DMS 273 treated with DMSO at 0.1 percent for 48 hours (cell line): ENCODE results near the gene IFRD2.
"Not testable (repeated sequence)": the region's sequence is repeated elsewhere in the genome, so short reads cannot be mapped to it uniquely, and the experiment has no call there.

ENCODE experiments used
- DNase-seq: peaks from one replicate; lab custom pipeline; 2025; lab: John Stamatoyannopoulos, UW

IFRD2 gene

DNA sequence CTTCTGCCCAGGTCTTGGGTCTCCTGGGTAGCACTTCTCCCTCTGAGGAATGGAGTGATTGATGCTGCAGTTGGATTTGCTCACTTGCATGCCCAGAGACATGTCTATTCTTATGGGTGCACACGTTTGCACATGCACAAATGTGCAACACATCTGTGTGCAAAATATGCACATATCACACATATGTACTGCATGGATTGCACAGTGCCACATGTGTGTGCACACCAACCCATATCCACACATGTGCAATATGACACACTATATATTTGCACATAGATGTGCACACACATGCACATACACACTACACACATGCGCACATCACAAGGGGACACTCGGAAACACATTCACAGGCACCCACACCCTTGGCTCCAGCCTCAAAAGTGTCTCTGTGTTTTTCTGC, 24.0 kb downstream of the IFRD2 start:
- no peak for DNase-seq

DNA sequence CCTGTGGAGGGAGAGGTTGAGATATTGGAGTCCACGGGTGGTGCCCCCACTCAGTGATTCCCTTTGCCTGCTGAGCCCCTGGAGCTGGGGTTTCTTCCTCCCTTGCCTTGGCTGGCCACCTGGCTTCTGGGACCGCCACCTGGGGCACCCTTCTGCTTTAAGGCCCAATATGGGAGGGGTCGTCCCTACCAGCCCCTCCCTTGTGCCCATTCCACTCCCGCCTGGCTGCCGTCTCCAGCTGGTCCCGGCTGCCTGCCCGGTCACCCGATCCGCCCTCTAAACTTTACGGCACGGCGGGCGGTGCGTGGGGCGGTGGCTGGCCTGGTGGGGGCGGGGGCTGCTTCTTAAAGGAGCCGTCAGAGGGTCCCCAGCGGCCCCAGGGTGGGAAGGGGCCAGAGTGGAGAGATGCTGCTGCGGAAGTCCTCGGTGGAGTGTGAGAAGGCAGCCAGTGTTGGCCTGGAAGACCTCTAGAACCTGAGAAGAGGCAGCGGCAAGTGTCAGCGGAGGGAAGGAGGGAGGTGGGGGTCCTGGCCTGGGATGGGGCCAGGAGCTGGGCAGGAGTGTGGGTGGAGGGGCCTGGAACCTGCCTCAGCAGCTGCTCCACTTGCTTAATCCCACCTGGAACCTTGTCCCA, 24.8 kb downstream of the IFRD2 start:
- DNase-seq = no peak

DNA sequence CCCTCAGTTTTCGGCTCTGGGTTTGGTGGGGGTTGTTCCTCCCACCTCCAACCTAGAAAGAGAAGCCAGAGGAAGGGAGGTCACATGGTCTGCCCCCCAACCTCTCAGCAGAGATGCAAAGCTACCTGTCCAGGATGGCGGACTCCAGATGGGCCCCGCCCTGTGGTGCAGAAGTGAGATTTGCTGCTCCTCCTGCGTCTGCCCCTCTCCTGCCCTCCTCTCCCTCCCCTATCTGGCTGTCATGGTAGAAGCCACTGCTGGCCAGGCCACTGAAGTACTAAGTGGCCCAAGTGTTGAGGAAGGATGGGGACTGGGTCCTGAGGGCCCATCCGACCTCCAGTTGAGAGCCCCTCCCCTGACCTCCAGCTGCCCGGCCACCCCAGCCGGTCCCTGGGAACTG, 25.4 kb downstream of the IFRD2 start:
- DNase-seq = no peak

DNA sequence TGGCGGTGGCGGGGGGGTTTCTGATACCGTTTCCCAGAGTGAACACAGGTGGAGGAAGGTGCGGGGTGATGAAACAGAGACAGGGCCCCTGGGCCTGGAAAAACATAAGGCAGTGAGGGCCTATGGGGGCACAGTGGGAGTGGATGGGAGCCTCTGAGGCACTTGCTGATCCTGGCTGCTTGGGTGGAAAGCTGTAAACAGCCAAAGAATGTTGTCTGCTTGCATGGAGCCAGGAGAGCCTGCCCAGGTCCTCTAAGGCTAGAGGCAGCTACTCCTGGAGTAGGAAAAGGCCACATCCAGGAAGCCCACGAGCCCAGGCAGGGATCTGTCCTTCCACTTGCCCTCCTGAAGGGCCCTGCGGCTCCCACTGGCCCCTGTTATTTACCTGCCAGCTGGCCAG, 26.2 kb downstream of the IFRD2 start:
- DNase-seq = no peak

DNA sequence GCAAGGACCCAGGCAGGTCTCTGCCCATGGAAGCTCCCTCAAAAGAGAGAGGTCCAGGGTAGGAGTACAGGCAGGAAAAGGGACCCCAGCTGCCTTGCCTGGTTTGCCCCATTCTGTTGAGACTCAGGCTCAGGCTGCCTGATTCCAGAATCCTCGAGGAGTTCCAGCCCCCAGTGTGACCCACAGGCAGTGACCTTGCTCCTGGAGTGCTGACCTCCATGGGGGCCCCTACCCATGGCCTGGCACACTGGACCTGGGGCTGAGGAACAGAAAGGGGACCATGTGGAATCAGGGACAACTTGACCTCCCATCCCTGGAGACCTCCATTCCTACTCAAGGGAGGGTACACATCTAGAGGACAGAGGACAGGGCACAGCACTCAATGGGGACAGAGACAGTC, 26.7 kb downstream of the IFRD2 start:
- DNase-seq = no peak

DNA sequence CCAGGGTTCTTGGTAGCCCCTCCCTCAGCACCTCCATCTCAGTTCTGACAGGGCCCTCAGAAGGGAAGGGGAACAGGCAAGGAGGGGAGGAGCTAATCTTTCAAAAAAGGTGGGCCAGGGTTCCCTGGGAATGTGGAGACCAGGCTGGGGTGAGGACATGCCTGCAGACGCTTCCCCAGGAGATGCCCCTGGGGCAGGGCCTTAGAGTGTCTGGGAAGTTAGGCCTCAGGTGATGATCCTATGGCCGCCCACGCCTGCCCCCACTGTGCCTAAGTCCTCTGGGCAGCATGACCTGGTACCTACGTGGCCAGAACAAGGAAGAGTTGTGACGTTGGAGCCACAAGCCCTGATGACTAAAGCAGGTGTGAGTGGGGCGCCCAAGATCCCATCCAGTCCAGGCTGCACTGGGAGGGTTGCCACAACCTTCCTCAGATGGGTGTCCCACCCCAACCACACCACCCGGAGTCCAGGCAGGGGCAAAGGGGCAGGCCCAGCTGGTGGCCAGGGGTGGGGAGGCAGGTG, 27.2 kb downstream of the IFRD2 start:
- no peak for DNase-seq

DNA sequence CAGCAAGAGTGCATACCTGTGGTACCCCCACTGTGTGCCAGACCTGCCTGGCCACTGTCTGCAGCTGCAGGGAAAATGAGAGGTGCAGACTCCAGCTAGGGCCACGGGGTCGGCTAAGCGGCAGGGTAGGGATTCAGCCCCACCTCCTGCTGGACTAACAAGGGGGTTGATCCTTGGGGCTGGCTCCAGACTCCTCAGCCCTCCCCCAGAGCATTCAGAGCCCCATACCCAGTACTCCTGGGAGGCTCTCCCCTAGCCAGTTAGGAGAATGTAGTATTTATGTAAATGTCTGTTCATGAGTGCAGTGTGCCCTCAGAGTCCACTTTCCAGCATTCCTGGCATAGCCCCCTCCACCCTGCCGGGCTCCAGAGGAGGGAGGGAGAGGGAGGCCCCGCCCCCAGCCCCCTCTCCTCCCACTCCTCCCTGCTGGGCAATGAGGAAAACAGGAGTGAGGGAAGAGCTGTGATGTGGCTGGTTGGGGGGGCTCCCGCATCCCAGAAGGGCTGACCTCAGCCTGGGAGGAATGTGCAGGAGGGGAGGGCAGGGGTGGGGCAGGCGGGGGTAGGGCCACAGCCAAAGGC, 27.8 kb downstream of the IFRD2 start:
- DNase-seq = no peak

DNA sequence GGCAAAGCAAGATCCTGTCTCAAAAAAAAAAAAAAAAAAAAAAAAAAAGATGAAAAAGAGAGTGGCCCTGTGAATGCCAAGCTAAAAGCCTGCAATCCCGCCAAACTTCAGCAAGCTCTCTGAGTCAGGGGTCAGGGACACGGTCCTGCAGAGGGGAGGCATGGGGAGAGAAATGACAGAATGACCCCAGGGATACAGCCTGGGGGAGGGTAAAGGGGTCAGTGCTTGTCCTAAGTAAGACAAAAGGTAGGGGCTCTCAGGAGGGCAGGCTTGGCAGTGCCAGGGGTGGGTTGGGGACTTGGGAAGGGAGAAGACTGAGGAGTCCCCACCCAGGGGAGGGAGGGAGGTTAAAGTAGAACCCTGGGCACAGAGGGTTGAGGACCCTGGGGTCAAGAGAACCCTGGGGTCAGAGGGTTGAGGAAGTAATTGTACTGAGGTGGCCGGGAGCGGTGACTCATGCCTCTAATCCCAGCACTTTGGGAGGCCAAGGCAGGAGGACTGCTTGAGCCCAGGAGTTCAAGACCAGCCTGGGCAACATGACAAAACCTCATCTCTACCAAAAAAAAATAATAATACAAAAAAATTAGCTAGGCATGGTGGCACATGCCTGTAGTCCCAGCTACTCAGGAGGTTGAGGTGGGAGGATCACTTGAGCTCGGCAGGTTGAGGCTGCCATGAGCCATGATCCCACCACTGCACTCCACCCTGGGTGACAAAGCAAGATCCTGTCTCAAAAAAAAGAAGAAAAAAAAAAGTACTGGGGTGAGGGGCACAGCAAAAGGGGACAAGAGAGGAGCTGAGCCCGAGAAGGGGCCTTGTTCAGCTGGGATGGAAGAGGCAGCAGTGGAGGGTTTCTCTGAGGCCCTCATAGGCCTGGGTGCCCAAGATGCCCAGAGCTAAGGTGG, 28.5 kb downstream of the IFRD2 start:
- DNase-seq = no peak

DNA sequence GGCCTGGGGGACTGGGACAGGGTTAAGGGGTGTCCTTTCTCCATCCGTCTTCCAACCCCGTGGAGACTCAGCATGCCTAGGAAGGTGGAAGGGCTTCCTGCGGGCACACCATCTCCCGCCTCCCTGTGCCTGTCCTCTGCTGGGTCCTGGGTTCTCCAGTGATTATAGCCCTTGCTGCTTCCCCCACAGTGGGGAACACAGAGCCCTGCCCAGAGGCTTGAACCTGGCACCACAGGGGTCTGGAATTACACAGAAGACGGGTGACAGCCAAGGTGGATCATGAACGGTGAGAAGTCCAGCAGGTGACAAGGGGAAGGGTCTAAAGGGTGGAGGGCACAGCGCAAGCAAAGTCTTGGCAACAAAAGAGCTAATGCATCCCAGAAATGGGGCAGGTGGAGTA, 29.5 kb downstream of the IFRD2 start:
- DNase-seq = no peak

DNA sequence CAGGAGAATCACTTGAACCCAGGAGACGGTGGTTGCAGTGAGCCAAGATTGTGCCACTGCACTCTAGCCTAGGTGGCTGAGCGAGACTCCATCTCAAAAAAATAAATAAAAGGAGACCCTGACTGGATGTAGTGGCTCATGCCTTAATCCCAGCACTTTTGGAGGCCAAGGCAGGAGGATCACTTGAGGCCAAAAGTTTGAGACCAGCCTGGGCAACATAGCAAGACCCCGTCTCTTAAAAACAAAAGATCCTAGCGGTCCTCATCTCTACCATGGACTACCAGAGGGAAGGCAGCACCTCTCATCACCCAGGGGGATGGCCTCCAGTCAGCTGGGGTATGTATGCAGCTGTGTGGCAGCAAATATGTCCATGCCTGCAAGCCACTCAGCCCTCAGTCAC, 30.0 kb downstream of the IFRD2 start:
- DNase-seq = not testable (repeated sequence)

DNA sequence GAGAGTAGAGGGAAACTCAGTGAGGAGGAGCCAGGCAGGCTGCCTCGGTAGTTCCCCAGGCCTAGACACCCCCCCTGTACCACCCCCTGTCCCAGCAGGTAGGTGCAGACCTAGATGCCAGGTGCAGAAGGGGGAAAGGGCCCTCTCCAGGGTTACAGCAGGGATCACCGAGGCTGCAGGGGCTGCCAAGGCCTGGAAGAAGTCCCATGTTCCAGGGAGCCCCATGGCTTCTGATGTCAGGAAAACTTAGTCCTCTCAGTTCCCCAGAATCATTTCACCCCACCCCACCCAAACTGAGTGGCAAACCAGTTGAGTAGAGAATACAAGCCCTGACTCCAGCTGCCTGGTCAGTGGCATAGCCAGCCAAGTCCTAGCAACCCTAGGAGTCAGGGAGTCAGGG, 30.7 kb downstream of the IFRD2 start:
- DNase-seq = no peak

DNA sequence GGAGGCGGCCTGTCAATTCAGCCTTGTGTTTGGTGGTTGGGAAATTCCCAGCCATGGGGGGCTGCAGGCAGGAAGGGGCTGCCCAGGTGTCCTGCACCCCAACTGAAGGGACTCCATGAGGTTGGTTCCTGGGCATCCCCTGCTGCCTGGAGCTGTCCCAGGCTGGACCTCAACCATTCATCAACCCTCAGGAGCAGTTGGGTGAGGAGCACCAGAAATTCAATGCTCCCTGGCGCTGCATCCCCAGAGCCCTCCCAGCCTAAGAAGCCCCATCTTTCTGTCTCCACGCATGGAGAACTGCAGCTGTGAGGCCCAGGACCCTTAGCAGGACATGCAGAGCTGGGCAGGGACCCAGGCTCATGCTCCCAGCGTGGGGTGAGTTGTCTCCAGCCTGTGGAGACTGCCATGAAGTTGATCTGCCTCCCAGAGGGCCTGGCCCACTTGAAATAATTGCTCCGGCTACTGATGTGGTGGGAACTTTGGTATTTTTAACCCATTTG, 31.2 kb downstream of the IFRD2 start:
- DNase-seq = no peak

DNA sequence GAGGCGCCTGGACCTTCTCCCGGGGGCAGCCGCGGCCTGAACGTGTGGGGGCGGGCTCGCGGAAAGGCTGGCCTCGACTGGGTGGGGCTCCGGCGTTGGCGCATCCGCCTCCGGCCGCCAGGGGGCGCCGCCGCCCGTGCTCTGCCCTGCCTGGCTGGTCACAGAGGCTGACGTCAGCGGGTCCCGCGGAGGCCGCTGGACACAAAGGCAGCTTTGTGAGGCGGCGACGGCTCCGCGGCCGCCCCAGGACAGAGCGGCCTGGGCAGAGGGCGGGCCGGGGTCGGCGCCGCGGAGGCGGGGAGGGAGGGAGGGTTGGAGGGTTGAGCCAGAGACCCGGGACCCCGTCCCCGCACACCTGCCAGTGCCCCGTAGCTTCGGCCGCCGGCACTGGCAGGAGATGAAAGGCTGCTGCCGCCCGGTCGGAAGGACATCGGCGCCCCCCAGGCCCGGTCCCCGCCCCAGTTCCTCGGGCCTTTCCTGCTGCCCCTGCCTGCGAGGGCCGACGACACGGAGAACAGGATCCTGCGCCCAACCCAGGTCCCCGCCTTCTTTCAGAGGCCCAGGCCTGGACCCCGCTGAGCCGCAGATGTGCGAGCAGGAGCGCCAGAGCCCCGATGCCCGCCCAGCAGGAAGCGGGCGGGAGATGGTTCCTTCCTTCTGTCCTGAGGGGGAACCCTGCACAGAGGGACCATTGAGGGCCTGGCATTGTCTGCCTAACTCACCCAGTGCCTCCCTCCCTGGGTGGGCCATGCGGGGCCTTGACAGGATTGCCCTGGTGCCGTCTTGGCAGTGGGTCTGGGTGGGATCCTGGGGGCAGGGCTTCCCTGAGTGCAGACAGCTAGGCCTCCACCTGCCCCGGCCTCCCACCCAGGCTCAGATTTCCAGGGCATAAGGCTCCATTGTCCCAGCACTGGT, 31.9 kb downstream of the IFRD2 start:
- DNase-seq = no peak

DNA sequence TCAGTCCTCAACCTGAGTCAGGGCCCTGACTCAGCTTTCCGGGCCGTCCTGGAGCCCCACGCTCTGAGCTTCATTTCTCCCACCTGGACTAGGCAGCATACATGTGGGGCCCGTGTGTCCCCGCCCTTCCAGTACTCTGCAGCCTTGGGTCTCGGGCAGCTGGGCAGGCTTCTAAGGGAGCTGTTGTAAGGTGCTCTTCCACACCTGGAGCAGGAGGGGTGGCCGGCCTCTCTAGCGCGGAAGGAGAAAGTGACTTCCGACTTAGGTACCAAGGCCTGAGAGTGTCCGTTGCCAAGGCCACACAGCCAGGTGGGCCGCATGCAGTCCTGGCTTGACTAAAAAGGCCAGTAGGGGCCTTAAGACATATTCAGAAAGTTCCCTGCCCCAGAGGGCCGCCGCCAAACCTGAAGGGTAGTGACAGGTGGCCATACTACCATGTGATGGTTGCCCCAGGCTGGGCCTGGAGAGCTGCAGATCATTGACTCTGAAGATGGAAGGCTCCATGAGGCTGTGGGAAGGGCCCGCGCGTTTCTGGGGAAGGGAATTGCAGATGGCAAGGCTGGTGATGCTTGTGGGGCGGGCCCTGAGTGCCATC, 32.7 kb downstream of the IFRD2 start:
- no peak for DNase-seq

DNA sequence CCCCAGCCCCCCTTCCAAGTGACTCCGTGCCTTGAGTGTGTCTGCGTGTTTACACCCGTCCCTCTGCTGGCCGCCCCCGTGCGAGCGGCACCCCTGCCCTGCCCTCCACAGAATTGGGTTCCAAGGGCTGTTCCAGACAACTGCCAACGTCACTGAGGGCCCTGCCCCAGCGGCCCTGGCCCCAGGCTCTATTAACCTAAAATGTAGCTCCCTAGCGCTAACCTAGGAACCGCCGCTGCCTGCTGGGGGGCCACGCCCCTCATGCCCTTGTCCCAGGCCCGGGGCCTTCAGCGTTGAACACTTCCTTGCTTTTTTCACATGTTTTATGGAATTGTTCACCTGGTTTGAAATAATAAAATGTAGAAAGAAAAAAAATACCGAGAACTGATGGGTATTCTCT, 33.2 kb downstream of the IFRD2 start:
- no peak for DNase-seq

DNA sequence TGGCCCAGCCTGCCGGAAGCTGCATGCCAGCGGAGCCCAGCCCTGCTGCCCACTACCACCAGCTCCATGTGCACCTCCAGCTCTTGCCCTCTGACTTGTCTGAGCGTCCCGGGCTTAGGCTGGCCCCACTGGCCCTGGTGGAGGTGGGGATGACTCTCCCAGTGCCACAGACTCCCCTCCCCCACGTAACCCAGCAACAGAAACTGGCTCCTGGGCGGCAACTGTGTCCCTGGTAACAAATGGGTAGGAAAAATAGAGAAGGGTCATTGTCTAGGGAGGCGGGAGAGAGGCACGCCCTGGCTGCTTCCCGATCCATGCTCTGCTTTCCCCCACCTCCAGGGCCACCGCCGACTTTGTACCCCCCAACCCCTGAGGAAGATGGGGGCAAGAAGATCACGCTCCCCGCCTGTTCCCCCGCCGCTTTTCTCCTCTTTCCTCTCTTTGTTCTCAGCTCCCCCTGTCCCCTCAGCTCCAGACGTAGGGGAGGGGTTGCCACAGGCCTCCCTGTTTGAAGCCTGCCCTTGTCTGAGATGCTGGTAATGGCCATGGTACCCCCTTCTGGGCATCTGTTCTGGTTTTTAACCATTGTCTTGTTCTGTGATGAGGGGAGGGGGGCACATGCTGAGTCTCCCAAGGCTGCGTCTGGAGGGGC, 34.1 kb downstream of the IFRD2 start:
- no peak for DNase-seq

DNA sequence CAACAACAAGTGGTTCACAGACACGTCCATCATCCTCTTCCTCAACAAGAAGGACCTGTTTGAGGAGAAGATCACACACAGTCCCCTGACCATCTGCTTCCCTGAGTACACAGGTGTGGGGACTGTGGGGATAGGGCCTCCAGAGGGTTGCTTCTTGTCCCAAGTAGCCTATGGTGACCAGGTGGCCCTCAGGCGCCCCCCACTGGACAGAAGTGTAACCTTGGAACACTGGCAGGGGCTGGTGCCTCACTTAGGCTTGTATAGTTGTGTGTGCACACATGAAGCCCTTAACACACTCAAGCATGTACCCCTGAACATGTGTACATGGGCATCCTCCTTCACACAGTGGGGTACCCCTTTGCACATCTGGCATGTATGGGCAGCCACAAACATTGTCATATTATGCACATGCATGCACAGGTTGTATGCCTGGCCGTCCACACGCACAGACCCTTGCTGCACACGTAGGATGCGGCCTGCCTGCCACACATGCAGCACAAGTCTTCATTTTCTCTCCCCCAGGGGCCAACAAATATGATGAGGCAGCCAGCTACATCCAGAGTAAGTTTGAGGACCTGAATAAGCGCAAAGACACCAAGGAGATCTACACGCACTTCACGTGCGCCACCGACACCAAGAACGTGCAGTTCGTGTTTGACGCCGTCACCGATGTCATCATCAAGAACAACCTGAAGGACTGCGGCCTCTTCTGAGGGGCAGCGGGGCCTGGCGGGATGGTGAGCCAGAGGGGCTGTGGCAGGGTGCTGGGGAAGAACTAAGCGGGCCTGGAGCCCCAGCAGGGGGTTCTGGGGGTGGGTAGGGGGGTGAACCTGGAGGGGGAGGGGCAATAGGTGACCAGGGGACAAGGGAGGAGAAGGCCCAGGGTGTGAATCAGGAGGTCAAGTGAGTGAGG, 35.0 kb downstream of the IFRD2 start:
- no peak for DNase-seq

DNA sequence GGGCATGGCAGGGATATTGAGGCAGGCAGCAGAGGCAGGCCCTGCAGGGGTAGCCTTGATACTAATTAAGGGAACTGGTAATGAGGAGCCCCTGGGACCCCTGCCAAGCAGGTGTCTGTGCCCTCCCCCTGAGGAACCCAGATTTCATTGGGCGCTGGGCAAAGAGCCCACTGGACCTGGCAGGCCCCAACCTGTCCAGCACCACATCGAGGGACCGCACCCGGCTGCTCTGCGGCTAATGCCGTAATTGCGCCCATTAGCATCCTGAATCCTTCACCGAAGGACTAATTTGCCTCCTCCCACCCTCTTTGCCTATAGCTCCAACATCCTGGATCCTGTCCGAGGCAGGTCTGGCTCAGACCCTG, 37.0 kb downstream of the IFRD2 start:
- no peak for DNase-seq

DNA sequence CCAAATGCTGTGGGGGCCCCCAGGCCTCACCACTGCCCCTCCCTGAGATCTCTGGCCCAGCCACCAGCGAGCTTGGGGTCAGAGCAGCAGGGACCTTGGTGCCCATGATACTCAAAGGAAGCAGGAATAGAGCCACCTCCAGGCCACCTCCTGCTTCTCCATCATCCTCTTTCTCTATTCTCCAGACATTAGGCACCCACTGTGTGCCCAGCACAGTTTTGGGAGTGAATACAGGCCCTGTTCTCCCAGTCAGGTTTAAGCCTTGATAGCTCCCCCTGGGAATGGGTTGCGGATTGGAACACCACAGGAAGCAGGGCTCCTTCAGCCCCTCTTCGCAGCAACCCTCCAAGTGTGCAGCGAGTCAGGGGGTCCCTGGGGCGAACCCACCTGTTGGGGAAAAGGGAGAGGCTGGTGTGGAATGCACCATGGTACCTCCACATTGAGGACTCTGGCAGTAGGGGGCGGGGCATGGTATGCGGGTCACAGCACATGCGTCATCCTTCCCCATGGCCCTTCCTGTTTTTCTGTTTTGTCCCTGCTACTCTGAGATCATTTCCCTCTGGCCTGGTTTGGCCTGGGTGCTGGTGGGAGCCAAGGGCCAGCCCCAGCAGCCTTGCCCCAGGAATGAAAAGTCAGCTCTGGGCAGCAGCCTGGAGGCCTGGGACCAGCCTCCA, 37.5 kb downstream of the IFRD2 start:
- DNase-seq = no peak
